Measurements from ENCODE around the gene ACOXL. TPM values are rescaled to one million over a fixed set of nuclear protein-coding genes. Genes with fewer than 3 reads are reported as not detected.

The ACOXL gene
- total RNA-seq, 1 donor from 2014 or later: not detected

- Mint-ChIP-seq H3K27me3 (ENCODE audit: low read depth) (peaks cover 19% of the 10 kb centered on the region), H3K4me1 (no peaks in the 10 kb centered on the region), H3K9me3 (no peaks in the 10 kb centered on the region), H3K27ac (ENCODE audit: unreplicated experiment) (no peak overlapping the region), H3K36me3 (ENCODE audit: low read depth) (no peaks in the 10 kb centered on the region), H3K4me3 (no peak overlapping the region)
- TF ChIP-seq CTCF (conservative IDR thresholded peaks at IDR 0.05): no peak
- DNase-seq (ENCODE audit: low read depth, low spot score): no peak
Measured at GRCh38 chr2:110712737-110713136, 19.6 kb upstream of the ACOXL start.

GRCh38 chr2:110713513-110714362, 18.6 kb upstream of the ACOXL start:
- Mint-ChIP-seq H3K4me1 (no peaks in the 10 kb centered on the region), H3K36me3 (ENCODE audit: low read depth) (no peaks in the 10 kb centered on the region), H3K27me3 (ENCODE audit: low read depth) (peaks cover 10% of the 10 kb centered on the region), H3K4me3 (no peak overlapping the region), H3K27ac (ENCODE audit: unreplicated experiment) (no peak overlapping the region), H3K9me3 (no peaks in the 10 kb centered on the region)
- DNase-seq (ENCODE audit: low read depth, low spot score): no peak
- TF ChIP-seq CTCF (conservative IDR thresholded peaks at IDR 0.05): no peak

- no peaks in the 10 kb centered on the region for H3K36me3 Mint-ChIP-seq (ENCODE audit: low read depth)
- peaks cover 9% of the 10 kb centered on the region for H3K27me3 Mint-ChIP-seq (ENCODE audit: low read depth)
- no peak overlapping the region for H3K27ac Mint-ChIP-seq (ENCODE audit: unreplicated experiment)
- no peaks in the 10 kb centered on the region for H3K4me1 Mint-ChIP-seq
- no peak overlapping the region for H3K4me3 Mint-ChIP-seq
- no peak for TF ChIP-seq CTCF (conservative IDR thresholded peaks at IDR 0.05)
- H3K9me3 Mint-ChIP-seq: no peaks in the 10 kb centered on the region
- no peak for DNase-seq (ENCODE audit: low read depth, low spot score)
Measured at GRCh38 chr2:110714452-110715224, 17.7 kb upstream of the ACOXL start.

GRCh38 chr2:110716959-110717645, 15.3 kb upstream of the ACOXL start:
- no peak overlapping the region for H3K4me3 Mint-ChIP-seq
- no peaks in the 10 kb centered on the region for H3K36me3 Mint-ChIP-seq (ENCODE audit: low read depth)
- H3K27me3 Mint-ChIP-seq (ENCODE audit: low read depth): peaks cover 4% of the 10 kb centered on the region
- H3K27ac Mint-ChIP-seq (ENCODE audit: unreplicated experiment): no peak overlapping the region
- no peak for DNase-seq (ENCODE audit: low read depth, low spot score)
- no peaks in the 10 kb centered on the region for H3K4me1 Mint-ChIP-seq
- TF ChIP-seq CTCF (conservative IDR thresholded peaks at IDR 0.05): no peak
- no peaks in the 10 kb centered on the region for H3K9me3 Mint-ChIP-seq

- Mint-ChIP-seq H3K4me3 (no peak overlapping the region), H3K27me3 (ENCODE audit: low read depth) (peaks cover 4% of the 10 kb centered on the region), H3K36me3 (ENCODE audit: low read depth) (no peaks in the 10 kb centered on the region), H3K4me1 (no peaks in the 10 kb centered on the region), H3K27ac (ENCODE audit: unreplicated experiment) (no peak overlapping the region), H3K9me3 (no peaks in the 10 kb centered on the region)
- TF ChIP-seq CTCF (conservative IDR thresholded peaks at IDR 0.05): no peak
- DNase-seq (ENCODE audit: low read depth, low spot score): no peak
Measured at GRCh38 chr2:110717734-110718133, 14.6 kb upstream of the ACOXL start.

Measured in neural crest cell (in vitro differentiated cells).